Jurkat, Clone E6-1 (cell line): ENCODE results near the gene TCEA2.

Experiments used
- DNase-seq: peaks from one replicate; pipeline ENCODE4 v3.0.0-alpha.2; 2011; ENCODE audit warnings: low read depth, low spot score
- H3K4me3 ChIP-seq: 2 replicates; pipeline ENCODE4 v1.5.1; 2011; ENCODE audit warnings: mild to moderate bottlenecking, low read length, control low read depth, moderate library complexity

TCEA2 gene

GRCh38 chr20:64045346-64046011, 17.5 kb upstream of the TCEA2 start:
- DNase-seq = no peak
- no peak overlapping the region for H3K4me3 ChIP-seq

- no peak overlapping the region for H3K4me3 ChIP-seq
- no peak for DNase-seq
Measured at GRCh38 chr20:64047046-64047389, 16.0 kb upstream of the TCEA2 start.

- H3K4me3 ChIP-seq = no peak overlapping the region
- DNase-seq = no peak
Measured at GRCh38 chr20:64047968-64048401, 15.0 kb upstream of the TCEA2 start.

GRCh38 chr20:64048402-64049044, 14.5 kb upstream of the TCEA2 start:
- DNase-seq = no peak
- H3K4me3 ChIP-seq = no peak overlapping the region

- no peak for DNase-seq
- no peak within 1 kb of the TSS for H3K4me3 ChIP-seq
Measured at GRCh38 chr20:64049060-64049877, 13.7 kb upstream of the TCEA2 start, which contains the start of gene SOX18. SOX18 (minus strand) TSS chr20:64049639; CDS start chr20:64049516, 123 bp downstream.

- no peak for DNase-seq
- H3K4me3 ChIP-seq = no peak overlapping the region
Measured at GRCh38 chr20:64049878-64050260, 13.1 kb upstream of the TCEA2 start.

- no peak overlapping the region for H3K4me3 ChIP-seq
- DNase-seq = no peak
Measured at GRCh38 chr20:64050261-64051032, 12.6 kb upstream of the TCEA2 start.

- no peak for DNase-seq
- no peak overlapping the region for H3K4me3 ChIP-seq
Measured at GRCh38 chr20:64051033-64051452, 12.0 kb upstream of the TCEA2 start.

- DNase-seq = no peak
- H3K4me3 ChIP-seq = no peak overlapping the region
Measured at GRCh38 chr20:64051561-64052325, 11.3 kb upstream of the TCEA2 start.

- no peak for DNase-seq
- H3K4me3 ChIP-seq = no peak overlapping the region
Measured at GRCh38 chr20:64052326-64052722, 10.7 kb upstream of the TCEA2 start.

- no peak overlapping the region for H3K4me3 ChIP-seq
- no peak for DNase-seq
Measured at GRCh38 chr20:64052987-64053840, 9.8 kb upstream of the TCEA2 start.

- no peak overlapping the region for H3K4me3 ChIP-seq
- DNase-seq = no peak
Measured at GRCh38 chr20:64053841-64054661, 8.9 kb upstream of the TCEA2 start.

- no peak for DNase-seq
- H3K4me3 ChIP-seq = no peak overlapping the region
Measured at GRCh38 chr20:64055396-64055892, 7.6 kb upstream of the TCEA2 start.

GRCh38 chr20:64055893-64056638, 6.9 kb upstream of the TCEA2 start:
- no peak for DNase-seq
- H3K4me3 ChIP-seq = no peak overlapping the region

- no peak overlapping the region for H3K4me3 ChIP-seq
- DNase-seq = no peak
Measured at GRCh38 chr20:64056639-64056888, 6.4 kb upstream of the TCEA2 start.

GRCh38 chr20:64056889-64057627, 5.9 kb upstream of the TCEA2 start:
- H3K4me3 ChIP-seq = no peak overlapping the region
- DNase-seq = no peak
